Sigmoid colon (tissue), 4 donors: ENCODE results near the gene TMC2.

Experiments
- EP300 ChIP-seq, 4 donors: sonication (generic); formaldehyde crosslinking; IDR thresholded peaks; one replicate each; pipeline ENCODE4 v1.6.1; 2017; ENCODE audit warnings: antibody characterized with exemption in 4 of 4
- POLR2A ChIP-seq, 2 donors: fragments of 450-650 bp; IDR thresholded peaks; one replicate each; pipeline ENCODE4 v1.6.1; 2016; ENCODE audit warnings: antibody characterized with exemption in 2 of 2, mild to moderate bottlenecking in 2 of 2, moderate library complexity in 2 of 2
- POLR2AphosphoS5 ChIP-seq, 4 donors: sonication (generic); formaldehyde crosslinking; IDR thresholded peaks; one replicate each; pipeline ENCODE4 v1.6.1; 2017; ENCODE audit warnings: antibody characterized with exemption in 4 of 4
- TF ChIP-seq, protein P1 (sequence below), 4 experiments: fragments of 450-650 bp in 3 of 4; fragments of 200-600 bp in 1 of 4; IDR thresholded peaks; one replicate each; pipeline ENCODE4 v1.5.1; 2016 to 2019; ENCODE audit warnings: antibody characterized with exemption in 4 of 4, mild to moderate bottlenecking in 3 of 4, moderate library complexity in 2 of 4

DNA sequence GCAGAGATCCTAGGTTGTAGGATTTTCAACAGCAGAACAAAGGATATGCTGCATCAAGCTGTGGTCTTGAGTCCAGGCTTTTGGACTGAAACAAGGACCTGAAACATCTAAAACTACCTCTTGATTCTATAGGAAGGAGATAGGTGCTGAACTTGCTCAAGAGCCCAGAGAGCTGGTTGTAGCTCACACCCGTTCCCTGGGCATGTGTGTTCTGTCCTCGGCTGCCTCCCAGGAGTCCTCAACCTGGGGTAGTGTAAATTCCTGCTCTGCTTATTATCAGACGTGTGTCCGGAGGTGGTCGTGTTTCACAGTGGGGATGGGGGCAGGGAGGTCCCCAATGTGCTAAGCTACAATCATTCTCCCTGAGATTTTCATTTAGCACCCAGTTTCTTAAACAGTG lies 120.9 kb downstream of the TMC2 start:
- TF ChIP-seq, protein P1, sequence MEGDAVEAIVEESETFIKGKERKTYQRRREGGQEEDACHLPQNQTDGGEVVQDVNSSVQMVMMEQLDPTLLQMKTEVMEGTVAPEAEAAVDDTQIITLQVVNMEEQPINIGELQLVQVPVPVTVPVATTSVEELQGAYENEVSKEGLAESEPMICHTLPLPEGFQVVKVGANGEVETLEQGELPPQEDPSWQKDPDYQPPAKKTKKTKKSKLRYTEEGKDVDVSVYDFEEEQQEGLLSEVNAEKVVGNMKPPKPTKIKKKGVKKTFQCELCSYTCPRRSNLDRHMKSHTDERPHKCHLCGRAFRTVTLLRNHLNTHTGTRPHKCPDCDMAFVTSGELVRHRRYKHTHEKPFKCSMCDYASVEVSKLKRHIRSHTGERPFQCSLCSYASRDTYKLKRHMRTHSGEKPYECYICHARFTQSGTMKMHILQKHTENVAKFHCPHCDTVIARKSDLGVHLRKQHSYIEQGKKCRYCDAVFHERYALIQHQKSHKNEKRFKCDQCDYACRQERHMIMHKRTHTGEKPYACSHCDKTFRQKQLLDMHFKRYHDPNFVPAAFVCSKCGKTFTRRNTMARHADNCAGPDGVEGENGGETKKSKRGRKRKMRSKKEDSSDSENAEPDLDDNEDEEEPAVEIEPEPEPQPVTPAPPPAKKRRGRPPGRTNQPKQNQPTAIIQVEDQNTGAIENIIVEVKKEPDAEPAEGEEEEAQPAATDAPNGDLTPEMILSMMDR (IDR thresholded peaks at IDR 0.05): no peak
- no peak for TF ChIP-seq POLR2AphosphoS5 (IDR thresholded peaks at IDR 0.05)
- no peak for TF ChIP-seq EP300 (IDR thresholded peaks at IDR 0.05)
- no peak for TF ChIP-seq POLR2A (IDR thresholded peaks at IDR 0.05)
